ENCODE measurements around the gene CDKN1C. TPM values are rescaled to one million over a fixed set of nuclear protein-coding genes. Genes with fewer than 3 reads are reported as not detected.

Gene CDKN1C
- total and polyA plus RNA-seq, 2 of the 8 experiments (the other 6 are each of a cell fraction or from before 2014, with no cell fraction given), result 12.8 to 14.1 TPM

DNA sequence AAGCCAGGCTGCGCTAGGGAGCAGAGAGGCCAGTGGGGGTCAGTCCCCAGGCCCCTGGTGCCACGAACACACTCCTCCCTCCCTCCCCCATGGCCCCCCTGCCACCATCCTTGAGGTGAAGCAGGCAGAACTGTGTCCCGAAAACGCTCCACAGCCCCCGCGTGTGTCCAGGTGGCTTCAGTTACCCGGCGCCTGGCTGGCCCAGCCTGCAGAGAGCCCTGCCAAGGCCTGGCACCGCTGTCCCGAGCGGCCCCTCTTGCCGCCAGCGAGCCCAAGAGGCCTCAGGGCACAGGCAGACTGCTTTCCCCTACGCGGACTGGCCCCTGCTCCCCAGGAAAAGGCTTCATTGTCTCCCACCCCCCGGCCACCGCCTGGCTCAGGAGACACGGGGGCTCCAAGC, 27.7 kb downstream of the CDKN1C start (continued):
- TF ChIP-seq, protein P1, sequence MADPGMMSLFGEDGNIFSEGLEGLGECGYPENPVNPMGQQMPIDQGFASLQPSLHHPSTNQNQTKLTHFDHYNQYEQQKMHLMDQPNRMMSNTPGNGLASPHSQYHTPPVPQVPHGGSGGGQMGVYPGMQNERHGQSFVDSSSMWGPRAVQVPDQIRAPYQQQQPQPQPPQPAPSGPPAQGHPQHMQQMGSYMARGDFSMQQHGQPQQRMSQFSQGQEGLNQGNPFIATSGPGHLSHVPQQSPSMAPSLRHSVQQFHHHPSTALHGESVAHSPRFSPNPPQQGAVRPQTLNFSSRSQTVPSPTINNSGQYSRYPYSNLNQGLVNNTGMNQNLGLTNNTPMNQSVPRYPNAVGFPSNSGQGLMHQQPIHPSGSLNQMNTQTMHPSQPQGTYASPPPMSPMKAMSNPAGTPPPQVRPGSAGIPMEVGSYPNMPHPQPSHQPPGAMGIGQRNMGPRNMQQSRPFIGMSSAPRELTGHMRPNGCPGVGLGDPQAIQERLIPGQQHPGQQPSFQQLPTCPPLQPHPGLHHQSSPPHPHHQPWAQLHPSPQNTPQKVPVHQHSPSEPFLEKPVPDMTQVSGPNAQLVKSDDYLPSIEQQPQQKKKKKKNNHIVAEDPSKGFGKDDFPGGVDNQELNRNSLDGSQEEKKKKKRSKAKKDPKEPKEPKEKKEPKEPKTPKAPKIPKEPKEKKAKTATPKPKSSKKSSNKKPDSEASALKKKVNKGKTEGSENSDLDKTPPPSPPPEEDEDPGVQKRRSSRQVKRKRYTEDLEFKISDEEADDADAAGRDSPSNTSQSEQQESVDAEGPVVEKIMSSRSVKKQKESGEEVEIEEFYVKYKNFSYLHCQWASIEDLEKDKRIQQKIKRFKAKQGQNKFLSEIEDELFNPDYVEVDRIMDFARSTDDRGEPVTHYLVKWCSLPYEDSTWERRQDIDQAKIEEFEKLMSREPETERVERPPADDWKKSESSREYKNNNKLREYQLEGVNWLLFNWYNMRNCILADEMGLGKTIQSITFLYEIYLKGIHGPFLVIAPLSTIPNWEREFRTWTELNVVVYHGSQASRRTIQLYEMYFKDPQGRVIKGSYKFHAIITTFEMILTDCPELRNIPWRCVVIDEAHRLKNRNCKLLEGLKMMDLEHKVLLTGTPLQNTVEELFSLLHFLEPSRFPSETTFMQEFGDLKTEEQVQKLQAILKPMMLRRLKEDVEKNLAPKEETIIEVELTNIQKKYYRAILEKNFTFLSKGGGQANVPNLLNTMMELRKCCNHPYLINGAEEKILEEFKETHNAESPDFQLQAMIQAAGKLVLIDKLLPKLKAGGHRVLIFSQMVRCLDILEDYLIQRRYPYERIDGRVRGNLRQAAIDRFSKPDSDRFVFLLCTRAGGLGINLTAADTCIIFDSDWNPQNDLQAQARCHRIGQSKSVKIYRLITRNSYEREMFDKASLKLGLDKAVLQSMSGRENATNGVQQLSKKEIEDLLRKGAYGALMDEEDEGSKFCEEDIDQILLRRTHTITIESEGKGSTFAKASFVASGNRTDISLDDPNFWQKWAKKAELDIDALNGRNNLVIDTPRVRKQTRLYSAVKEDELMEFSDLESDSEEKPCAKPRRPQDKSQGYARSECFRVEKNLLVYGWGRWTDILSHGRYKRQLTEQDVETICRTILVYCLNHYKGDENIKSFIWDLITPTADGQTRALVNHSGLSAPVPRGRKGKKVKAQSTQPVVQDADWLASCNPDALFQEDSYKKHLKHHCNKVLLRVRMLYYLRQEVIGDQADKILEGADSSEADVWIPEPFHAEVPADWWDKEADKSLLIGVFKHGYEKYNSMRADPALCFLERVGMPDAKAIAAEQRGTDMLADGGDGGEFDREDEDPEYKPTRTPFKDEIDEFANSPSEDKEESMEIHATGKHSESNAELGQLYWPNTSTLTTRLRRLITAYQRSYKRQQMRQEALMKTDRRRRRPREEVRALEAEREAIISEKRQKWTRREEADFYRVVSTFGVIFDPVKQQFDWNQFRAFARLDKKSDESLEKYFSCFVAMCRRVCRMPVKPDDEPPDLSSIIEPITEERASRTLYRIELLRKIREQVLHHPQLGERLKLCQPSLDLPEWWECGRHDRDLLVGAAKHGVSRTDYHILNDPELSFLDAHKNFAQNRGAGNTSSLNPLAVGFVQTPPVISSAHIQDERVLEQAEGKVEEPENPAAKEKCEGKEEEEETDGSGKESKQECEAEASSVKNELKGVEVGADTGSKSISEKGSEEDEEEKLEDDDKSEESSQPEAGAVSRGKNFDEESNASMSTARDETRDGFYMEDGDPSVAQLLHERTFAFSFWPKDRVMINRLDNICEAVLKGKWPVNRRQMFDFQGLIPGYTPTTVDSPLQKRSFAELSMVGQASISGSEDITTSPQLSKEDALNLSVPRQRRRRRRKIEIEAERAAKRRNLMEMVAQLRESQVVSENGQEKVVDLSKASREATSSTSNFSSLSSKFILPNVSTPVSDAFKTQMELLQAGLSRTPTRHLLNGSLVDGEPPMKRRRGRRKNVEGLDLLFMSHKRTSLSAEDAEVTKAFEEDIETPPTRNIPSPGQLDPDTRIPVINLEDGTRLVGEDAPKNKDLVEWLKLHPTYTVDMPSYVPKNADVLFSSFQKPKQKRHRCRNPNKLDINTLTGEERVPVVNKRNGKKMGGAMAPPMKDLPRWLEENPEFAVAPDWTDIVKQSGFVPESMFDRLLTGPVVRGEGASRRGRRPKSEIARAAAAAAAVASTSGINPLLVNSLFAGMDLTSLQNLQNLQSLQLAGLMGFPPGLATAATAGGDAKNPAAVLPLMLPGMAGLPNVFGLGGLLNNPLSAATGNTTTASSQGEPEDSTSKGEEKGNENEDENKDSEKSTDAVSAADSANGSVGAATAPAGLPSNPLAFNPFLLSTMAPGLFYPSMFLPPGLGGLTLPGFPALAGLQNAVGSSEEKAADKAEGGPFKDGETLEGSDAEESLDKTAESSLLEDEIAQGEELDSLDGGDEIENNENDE (IDR thresholded peaks at IDR 0.05; ENCODE audit: insufficient replicate concordance, low read length), result no peak
- no peak for TF ChIP-seq KDM4A (IDR thresholded peaks at IDR 0.05; ENCODE audit: low read depth, low read length, severe bottlenecking)
- TF ChIP-seq HDAC6 (IDR thresholded peaks at IDR 0.05; ENCODE audit: low read depth, low read length), result no peak
- no peak for TF ChIP-seq RXRA (IDR thresholded peaks at IDR 0.05; ENCODE audit: insufficient read depth, low read depth, low read length)
- no peak for TF ChIP-seq CTBP2 (IDR thresholded peaks at IDR 0.05; ENCODE audit: borderline replicate concordance, insufficient read depth, insufficient read length, low read length)
- TF ChIP-seq GTF2F1 (IDR thresholded peaks at IDR 0.05; ENCODE audit: borderline replicate concordance, low read depth, low read length), result no peak
- TF ChIP-seq SIX5 (IDR thresholded peaks at IDR 0.05; ENCODE audit: low read depth, low read length), result no peak

Data from H1 (cell line).